ENCODE measurements around the gene ERC2.

Gene ERC2

GRCh38 chr3:55598224-55598623 lies 870.0 kb downstream of the ERC2 start:
- no peak for DNase-seq

DNA sequence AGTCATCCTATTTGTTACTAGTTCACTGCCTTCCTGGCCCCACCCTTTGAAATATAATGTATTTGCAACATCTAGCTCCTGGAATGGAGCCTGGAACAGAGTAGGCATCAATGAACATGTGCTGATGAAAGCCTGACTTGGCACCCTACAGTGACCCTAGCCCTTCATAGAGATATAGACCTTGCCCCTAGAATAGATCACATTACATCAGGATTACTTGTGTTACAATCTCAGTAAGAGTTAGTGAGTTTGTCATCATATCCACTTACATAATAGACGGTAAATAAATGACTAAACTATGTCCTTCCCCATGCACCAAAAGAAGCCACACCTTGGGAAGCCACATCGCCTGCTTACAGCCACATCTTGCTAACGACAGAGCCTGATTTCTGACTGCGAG lies 870.6 kb downstream of the ERC2 start:
- DNase-seq: no peak

DNA sequence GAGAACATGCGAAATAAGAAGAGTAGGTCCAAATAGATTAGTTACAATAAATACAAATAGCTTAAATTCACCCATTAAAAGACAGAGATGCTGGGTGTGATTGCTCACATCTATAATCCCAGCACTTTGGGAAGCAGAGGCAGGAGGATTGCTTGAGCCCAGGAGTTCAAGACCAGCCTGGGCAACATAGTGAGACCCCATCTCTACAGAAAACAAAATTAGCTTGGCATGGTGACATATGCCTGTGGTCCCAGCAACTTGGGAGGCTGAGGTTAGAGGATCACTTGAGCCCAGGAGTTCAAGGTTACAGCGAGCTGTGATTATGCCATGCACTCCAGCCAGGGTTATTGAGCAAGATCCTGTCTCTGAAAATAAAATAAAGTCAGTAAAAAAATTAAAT lies 872.1 kb downstream of the ERC2 start:
- DNase-seq: no peak

GRCh38 chr3:55595420-55595819 lies 872.8 kb downstream of the ERC2 start:
- DNase-seq: no peak

DNA sequence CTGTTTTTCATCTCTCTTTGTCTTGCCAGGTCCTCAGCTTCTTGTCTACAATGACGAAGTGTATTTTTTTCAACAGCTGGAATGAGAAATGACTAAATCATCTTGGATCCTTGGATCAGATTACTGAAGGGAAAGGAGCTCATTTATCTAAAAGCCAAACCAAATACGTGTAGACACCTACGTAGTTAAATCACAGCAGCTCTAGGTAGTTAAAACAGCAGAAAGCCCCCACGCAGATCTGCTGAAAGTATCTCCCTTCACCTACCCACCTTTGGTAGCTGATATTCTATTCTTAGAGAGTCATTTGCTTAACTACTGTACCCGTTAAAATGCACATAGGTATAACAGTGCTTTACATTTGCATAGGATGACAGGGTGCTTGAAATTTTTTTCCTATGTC lies 875.7 kb downstream of the ERC2 start:
- no peak for DNase-seq

DNA sequence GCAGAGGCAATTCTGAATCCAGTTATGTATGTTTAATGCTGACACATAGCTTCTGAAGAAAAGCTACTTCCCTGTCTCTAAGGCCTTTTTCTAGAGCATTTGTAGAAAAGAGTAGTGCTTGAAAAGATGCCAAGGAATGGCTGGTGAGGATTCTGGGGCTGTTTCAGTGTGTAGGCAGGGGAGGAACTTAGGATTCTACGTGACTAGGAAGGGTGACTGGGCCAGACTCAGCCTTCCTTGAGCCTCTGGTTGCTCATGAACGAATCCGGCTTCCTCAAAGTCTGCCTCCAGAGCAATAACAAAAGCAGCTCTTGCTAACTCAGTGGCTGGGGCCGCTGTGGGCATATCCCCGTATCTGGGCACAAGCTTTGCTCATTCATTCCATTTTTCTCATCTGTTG lies 876.4 kb downstream of the ERC2 start:
- DNase-seq: no peak

GRCh38 chr3:55588146-55588765 lies 880.0 kb downstream of the ERC2 start:
- no peak for DNase-seq

GRCh38 chr3:55585856-55586255 lies 882.4 kb downstream of the ERC2 start:
- DNase-seq: no peak

GRCh38 chr3:55584716-55585368 lies 883.4 kb downstream of the ERC2 start:
- no peak for DNase-seq

- DNase-seq: no peak
Measured at GRCh38 chr3:55584030-55584429, 884.2 kb downstream of the ERC2 start.

DNA sequence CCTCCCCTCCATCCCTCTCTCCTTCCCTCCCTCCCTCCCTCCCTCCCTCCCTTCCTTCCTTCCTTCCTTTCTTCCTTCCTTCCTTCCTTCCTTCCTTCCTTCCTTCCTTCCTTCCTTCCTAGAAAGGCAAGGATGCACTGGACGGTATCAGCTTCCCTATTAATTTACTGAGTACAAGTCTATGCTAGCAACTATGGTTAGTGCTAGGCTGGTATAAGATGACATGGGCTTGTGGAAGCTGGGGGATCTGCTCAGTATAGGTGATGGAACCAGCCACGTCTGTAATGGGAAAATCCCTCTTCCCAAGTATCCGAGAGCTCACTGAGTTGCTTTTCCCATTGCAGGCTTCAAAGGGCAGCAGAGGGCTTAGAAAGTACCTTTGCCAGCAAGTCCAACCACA lies 884.8 kb downstream of the ERC2 start:
- no peak for DNase-seq

- no peak for DNase-seq
Measured at GRCh38 chr3:55579496-55579895, 888.8 kb downstream of the ERC2 start.

DNA sequence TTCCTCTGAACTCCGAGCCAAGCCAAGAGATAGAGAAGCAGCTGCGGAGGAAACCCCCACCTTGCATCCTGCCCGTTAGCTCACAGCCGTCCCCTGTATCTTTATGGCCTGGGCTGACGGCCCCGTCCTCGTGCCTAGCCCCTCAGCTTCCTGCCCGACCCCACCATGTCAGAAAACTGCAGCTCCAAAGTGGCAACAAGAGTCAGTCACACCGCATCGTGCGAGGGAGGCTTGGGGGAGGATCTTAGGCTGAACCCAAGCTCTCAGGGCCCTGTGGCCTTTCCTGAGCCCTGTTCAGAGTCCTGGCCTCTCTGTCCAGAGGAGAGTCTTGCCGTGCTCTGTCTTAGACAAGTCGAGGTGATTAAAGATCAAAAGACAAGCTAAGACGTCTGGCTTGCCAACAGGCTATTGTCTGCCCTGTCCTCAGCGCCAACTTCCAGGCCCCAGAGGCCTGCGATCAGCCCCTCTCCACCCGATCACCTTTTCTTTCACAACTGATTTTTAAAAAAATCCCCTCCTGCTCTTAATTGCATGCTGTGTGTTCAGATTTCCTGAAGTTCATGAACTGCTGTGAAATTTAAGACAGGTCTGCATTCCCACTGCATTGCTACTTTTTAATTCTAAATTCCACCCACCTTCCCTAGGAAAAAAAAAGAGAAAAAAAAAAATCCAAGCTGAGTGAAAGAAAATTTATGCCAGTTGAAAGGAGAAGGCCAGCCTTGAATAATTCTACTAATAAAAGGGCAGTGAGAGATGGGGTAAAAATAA lies 891.5 kb downstream of the ERC2 start:
- no peak for DNase-seq

DNA sequence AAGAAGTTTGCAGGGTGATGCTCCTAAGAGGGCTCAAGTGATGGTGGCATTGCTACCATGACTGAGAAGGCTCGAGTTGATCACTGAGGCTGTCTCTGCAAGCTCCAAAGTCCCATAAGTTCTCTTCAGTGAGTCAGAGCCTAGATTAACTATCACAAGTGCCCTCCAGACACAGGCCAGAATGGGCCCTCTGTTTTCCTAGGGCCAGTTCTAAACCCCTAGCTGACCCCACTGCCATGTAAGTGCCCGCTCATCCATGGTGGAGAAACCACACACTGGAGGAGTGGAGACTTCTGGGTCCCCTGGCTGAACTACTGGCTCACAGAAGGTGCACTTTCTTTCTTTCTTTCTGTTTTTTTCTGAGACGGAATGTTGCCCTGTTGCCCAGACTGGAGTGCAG lies 893.6 kb downstream of the ERC2 start:
- DNase-seq: no peak

GRCh38 chr3:55572816-55573215 lies 895.5 kb downstream of the ERC2 start:
- no peak for DNase-seq

DNA sequence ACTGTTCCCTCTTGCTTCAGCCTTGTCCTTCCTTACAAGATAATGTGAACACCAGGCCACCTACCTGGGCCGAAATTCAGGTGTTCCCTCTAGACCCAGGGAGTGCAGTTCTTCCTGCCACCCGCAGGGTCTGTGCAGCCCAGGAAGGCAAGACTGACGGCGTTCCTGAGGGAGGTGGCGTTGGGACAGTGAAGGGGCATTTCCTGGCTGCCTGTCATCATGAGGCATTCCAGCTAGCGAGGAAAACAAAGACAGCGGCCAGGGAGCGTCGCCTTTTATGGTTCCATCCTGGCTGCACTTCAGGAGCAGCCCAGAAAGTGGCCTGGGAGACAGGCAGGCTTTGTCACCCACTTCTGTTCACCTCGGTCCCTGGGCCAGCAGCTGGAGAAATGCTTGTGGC lies 896.4 kb downstream of the ERC2 start:
- no peak for DNase-seq

GRCh38 chr3:55571216-55571813 lies 897.0 kb downstream of the ERC2 start:
- DNase-seq: no peak

- DNase-seq: no peak
Measured at GRCh38 chr3:55570271-55570711, 898.0 kb downstream of the ERC2 start.

DNA sequence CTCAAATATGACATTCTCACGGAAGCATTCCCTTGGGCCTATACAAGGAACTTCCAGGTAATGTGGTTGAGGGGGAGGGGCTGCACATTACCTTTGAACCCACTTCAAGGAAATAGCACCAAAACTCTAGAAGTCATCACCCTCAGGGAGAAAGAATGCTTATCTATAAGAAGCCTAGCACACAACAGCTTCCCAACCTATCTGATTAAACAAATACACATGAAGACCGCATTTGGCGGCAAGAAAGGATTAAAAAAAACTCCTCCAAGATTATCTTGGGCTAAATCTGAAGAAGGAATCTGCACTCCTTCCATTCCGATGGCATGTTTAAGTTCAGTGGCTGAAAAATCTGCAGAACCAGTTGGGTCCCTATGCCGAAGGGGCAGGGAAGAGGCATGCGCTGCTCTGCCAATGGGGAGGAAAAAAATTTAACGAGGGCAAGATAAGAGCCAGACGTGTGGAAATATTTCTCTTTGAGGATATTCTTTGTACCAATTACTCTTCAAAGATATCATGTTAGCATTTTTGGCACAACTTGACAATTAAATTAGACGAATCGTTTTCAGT lies 899.2 kb downstream of the ERC2 start:
- DNase-seq: no peak

GRCh38 chr3:55567615-55568014 lies 900.7 kb downstream of the ERC2 start:
- no peak for DNase-seq

DNA sequence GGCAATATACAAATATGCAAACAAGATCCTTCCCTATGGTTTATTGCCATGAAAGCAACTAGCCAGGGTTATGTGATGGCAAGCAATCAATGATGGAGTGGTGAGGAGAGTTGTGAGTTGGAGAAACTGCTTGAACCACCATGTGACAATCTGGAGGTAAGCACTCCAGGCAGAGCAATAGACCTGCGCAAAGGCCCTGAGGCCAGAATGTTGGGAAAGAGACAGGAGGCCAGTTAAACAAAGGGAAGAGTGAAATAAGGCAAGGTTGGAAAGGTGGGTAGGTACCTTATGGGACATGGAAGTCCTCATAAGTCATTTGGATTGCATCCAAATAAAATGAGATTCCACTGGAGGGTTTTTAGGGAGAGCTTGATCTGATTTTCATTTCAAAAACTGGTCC lies 901.1 kb downstream of the ERC2 start:
- DNase-seq: no peak

- DNase-seq: no peak
Measured at GRCh38 chr3:55565521-55565920, 902.7 kb downstream of the ERC2 start.

- no peak for DNase-seq
Measured at GRCh38 chr3:55564726-55565125, 903.5 kb downstream of the ERC2 start.

- no peak for DNase-seq
Measured at GRCh38 chr3:55562700-55563099, 905.6 kb downstream of the ERC2 start.

Measured in NCI-H1048 (cell line).